PC-9 (cell line): Measurements from ENCODE around the gene RNF125. TPM values are rescaled to one million over a fixed set of nuclear protein-coding genes. Genes with fewer than 3 reads are reported as not detected.
A peak's percentile ranks its signal among the peaks of the same experiment; 100 is the strongest.

Experiments used
- BruUV-seq: library from RNA; stranded (reverse); fragments of 400-500 nt; replicated peaks from 2 replicates; lab custom pipeline; 2021; lab: Mats Ljungman, UMichigan
- CTCF ChIA-PET: fragments of 300-600 bp; sonication (Branson Sonifier 250); formaldehyde crosslinking; loops from one replicate; lab custom pipeline; 2022; ENCODE audit warnings: antibody characterized with exemption; lab: Charles Lee
- POLR2A ChIA-PET: fragments of 300-600 bp; sonication (Branson Sonifier 250); formaldehyde crosslinking; loops from one replicate; lab custom pipeline; 2022; ENCODE audit warnings: antibody characterized with exemption; ENCODE audit not compliant: unreplicated experiment; lab: Charles Lee
- DNase-seq, 2 experiments: peaks; one replicate each; pipeline versions ENCODE4 v3.0.0 to v3.0.0-alpha.2; 2015 to 2022; ENCODE audit warnings: mixed read lengths in 1 of 2
- H2AFZ ChIP-seq: fragments of 200-600 bp; sonication (generic); 2 replicates; pipeline ENCODE4 v1.8.1; 2017; ENCODE audit warnings: antibody characterized with exemption
- H3F3A ChIP-seq: fragments of 200-600 bp; sonication (generic); 2 replicates; pipeline ENCODE4 v1.8.1; 2017; ENCODE audit warnings: antibody characterized with exemption, mild to moderate bottlenecking, low read depth; ENCODE audit not compliant: insufficient read depth
- H3K27ac ChIP-seq: fragments of 200-600 bp; sonication (generic); 2 replicates; pipeline ENCODE4 v1.6.1; 2016; ENCODE audit warnings: mixed run types
- H3K27me3 ChIP-seq: fragments of 200-600 bp; sonication (generic); 2 replicates; pipeline ENCODE4 v1.6.1; 2016; ENCODE audit warnings: low read depth, mixed run types; ENCODE audit not compliant: insufficient read depth
- H3K36me3 ChIP-seq: fragments of 200-600 bp; sonication (generic); 2 replicates; pipeline ENCODE4 v1.6.1; 2016; ENCODE audit warnings: low read depth, mixed run types
- H3K4me1 ChIP-seq: fragments of 200-600 bp; sonication (generic); replicated peaks from 2 replicates; pipeline ENCODE4 v1.6.1; 2016; ENCODE audit warnings: mixed run types; ENCODE audit not compliant: insufficient read depth
- H3K4me2 ChIP-seq: fragments of 200-600 bp; sonication (generic); 2 replicates; pipeline ENCODE4 v1.6.1; 2017; ENCODE audit warnings: mixed run types
- H3K4me3 ChIP-seq: fragments of 200-600 bp; sonication (generic); 2 replicates; pipeline ENCODE4 v1.6.1; 2016; ENCODE audit warnings: mixed run types
- H3K79me2 ChIP-seq: fragments of 200-600 bp; sonication (generic); 2 replicates; pipeline ENCODE4 v1.6.1; 2017; ENCODE audit warnings: low read depth, mixed run types
- H3K9me2 ChIP-seq: fragments of 200-600 bp; sonication (generic); 2 replicates; pipeline ENCODE4 v1.8.1; 2017; ENCODE audit warnings: mild to moderate bottlenecking; ENCODE audit not compliant: insufficient read depth
- H3K9me3 ChIP-seq: fragments of 200-600 bp; sonication (generic); 2 replicates; pipeline ENCODE4 v1.8.1; 2016; ENCODE audit warnings: low read depth; ENCODE audit not compliant: insufficient read depth
- H4K20me1 ChIP-seq: fragments of 200-600 bp; sonication (generic); 2 replicates; pipeline ENCODE4 v1.8.1; 2017; ENCODE audit not compliant: insufficient read depth
- CTCF ChIP-seq: fragments of 200-600 bp; sonication (generic); conservative IDR thresholded peaks from 2 replicates; pipeline ENCODE4 v1.6.1; 2017; ENCODE audit warnings: mixed run types, antibody characterized with exemption, mild to moderate bottlenecking, moderate library complexity
- EZH2 ChIP-seq: fragments of 200-600 bp; sonication (generic); IDR thresholded peaks from 2 replicates; pipeline ENCODE4 v1.8.0; 2017; ENCODE audit warnings: antibody characterized with exemption, low read depth
- intact Hi-C: fragments of 100-400 bp; cut with micrococcal nuclease; formaldehyde crosslinking; loops from one replicate; pipeline ENCODE4 v1.10.0; 2022; ENCODE audit not compliant: unreplicated experiment
- total RNA-seq: library from RNA; stranded (reverse); gene quantifications from 2 replicates; pipeline ENCODE4 v1.2.3, GENCODE V29; 2021

Gene RNF125
- total RNA-seq, 1 experiment from 2014 or later = 0.15 TPM

- Histone ChIP-seq H3K36me3 (no peaks in the 10 kb centered on the region), H2AFZ (no peak overlapping the region), H3K27ac (no peak overlapping the region), H3K4me2 (no peak overlapping the region), H3K4me1 (no peaks in the 10 kb centered on the region), H4K20me1 (no peaks in the 10 kb centered on the region), H3K79me2 (no peaks in the 10 kb centered on the region), H3K27me3 (no peaks in the 10 kb centered on the region), H3F3A (no peaks in the 10 kb centered on the region), H3K9me3 (no peaks in the 10 kb centered on the region), H3K4me3 (no peak overlapping the region), H3K9me2 (no peaks in the 10 kb centered on the region)
- intact Hi-C loops = no loop called here
- TF ChIP-seq CTCF (no peak), EZH2 (no peak)
- ChIA-PET CTCF (interaction anchor here (0.6 kb wide), 1 partner anchor 105 kb away, joined by 4 read pairs; no protein-coding TSS in a partner anchor), POLR2A (interaction anchor here (0.6 kb wide), 2 partner anchors 20 to 830 kb away, joined by 3 to 5 read pairs; no protein-coding TSS in a partner anchor)
- DNase-seq = no peak
- no TSS peak for BruUV-seq
Observed at GRCh38 chr18:32048507-32049091, 30.0 kb downstream of the RNF125 start.

GRCh38 chr18:32049393-32050171, 31.0 kb downstream of the RNF125 start:
- no peak overlapping the region for H2AFZ ChIP-seq
- peak in 1 of 2 experiments; percentile 37 for DNase-seq

More at GRCh38 chr18:32049393-32050171, 31.0 kb downstream of the RNF125 start:
- H4K20me1 ChIP-seq = no peaks in the 10 kb centered on the region
- H3K9me3 ChIP-seq = no peaks in the 10 kb centered on the region
- no TSS peak for BruUV-seq
- H3K4me2 ChIP-seq = no peak overlapping the region
- no peak overlapping the region for H3K27ac ChIP-seq
- ChIA-PET POLR2A (no interaction called here), CTCF (no interaction called here)
- no peaks in the 10 kb centered on the region for H3K36me3 ChIP-seq
- no peaks in the 10 kb centered on the region for H3K79me2 ChIP-seq
- no peaks in the 10 kb centered on the region for H3K4me1 ChIP-seq
- H3K9me2 ChIP-seq = no peaks in the 10 kb centered on the region
- no peaks in the 10 kb centered on the region for H3F3A ChIP-seq
- no peak overlapping the region for H3K4me3 ChIP-seq
- intact Hi-C loops = no loop called here
- TF ChIP-seq EZH2 (no peak), CTCF (no peak)
- no peaks in the 10 kb centered on the region for H3K27me3 ChIP-seq
